D721Med (cell line): Measurements from ENCODE around the gene PDE3B.

Experiments used
- DNase-seq: peaks from one replicate; pipeline ENCODE4 v3.0.0; 2011; ENCODE audit warnings: low spot score; ENCODE audit not compliant: insufficient read length
- FAIRE-seq: peaks from 2 replicates; lab custom pipeline; 2011; peaks lifted over from hg19 to GRCh38; lab: Jason Lieb, UNC
- TF ChIP-seq, protein P1 (sequence below): IDR thresholded peaks from 2 replicates; pipeline ENCODE4 v1.5.1; 2012; ENCODE audit warnings: mild to moderate bottlenecking, control low read depth; ENCODE audit not compliant: insufficient read depth; ENCODE audit errors: missing control alignments

Gene PDE3B

DNA sequence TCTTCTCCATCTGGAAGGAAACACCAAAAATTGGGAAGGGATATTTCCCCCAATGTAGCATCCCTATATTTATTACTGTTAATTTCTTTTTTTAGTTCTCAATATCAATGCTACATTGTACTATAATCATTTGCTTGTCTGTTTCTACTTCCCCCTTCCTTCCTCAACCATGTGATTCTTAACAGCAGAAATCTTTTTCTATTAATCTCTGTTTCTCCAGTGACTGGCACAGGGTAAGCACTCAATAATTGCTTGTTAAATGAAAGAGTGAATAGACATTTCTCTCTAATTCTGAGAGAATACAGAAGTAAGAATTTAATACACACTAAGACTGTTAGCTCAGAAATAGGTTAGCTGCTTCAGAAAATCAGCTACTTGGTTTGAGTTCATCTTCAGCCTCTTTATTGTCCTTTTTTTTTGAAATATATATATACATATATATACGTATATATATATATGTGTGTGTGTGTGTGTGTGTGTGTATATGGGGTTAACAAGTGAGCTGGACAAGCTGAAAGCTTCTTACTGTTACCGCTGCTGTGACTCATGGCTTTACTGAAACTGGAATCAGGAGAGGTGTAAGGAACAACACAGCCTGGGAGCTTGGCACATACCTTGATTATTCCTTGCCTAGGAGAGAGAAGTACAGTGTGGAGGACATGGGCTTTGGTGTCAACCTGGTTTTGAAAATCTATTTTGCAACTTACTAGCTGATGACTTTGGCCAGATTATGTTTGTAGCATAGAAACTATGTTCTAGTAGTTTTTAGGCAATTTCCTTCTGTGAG is 26.2 kb upstream of the PDE3B start:
- DNase-seq (no peak), FAIRE-seq (no peak)
- TF ChIP-seq, protein P1, sequence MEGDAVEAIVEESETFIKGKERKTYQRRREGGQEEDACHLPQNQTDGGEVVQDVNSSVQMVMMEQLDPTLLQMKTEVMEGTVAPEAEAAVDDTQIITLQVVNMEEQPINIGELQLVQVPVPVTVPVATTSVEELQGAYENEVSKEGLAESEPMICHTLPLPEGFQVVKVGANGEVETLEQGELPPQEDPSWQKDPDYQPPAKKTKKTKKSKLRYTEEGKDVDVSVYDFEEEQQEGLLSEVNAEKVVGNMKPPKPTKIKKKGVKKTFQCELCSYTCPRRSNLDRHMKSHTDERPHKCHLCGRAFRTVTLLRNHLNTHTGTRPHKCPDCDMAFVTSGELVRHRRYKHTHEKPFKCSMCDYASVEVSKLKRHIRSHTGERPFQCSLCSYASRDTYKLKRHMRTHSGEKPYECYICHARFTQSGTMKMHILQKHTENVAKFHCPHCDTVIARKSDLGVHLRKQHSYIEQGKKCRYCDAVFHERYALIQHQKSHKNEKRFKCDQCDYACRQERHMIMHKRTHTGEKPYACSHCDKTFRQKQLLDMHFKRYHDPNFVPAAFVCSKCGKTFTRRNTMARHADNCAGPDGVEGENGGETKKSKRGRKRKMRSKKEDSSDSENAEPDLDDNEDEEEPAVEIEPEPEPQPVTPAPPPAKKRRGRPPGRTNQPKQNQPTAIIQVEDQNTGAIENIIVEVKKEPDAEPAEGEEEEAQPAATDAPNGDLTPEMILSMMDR: no peak

DNA sequence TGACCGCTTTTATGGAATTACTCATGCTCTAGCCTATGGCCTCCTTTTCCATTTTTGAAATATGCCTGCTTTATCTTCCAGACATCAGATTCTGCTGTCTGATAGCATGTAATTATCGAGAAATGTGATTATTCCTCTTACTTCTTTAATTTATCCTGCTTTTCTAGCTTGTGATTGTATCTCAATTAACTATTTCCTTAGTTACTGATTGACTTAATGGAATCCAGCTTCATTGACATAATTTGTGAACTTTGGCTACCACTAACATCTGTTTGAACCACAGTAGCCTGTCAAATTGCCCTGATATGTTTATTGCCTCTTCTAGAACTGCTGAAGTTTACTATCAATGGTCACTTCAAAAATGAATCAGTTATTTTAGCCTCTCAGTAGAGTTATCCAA is 25.5 kb upstream of the PDE3B start:
- TF ChIP-seq, protein P1: no peak
- no peak for DNase-seq
- no peak for FAIRE-seq

DNA sequence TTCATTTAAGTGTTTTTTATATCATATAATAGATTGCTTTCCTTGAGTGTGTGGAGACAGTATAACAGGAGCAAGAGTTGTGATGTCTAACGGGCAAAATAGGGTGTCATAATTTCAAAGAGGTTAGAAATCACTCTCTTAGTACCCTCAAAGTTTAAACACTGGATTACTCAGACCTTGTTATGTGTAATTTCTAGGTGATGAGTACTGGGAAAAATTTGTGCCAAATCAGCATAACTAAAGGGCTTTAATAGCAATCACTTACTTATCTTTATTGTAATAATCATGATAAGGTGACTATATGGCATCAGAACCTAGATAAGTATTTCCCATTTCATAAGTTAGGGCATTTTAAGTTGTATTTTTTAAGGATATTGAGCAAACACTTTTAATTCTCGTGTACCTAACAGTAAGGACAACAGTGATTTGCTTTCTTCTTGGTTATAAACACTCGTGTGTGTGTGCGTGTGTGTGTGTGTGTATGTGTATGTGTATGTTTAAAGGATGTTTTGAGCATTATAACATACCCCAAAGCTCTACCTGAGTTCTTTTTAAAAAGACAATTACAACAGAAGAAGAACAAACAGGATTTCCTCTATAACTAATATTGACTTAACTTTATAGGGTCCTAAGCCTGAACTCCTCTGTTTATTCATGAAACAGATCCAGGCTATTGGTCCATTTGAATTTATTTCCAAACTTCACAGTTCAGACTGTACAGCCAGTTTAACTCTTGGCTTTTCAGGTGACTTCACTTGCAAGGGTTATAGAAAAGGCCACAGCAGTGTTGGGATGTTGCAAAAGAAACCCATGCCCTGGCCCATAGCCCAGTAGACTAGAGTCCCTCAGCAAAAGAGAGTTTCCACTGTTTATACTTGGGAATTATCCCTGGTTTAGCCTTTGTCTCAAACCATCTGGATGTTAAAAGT is 23.7 kb upstream of the PDE3B start:
- TF ChIP-seq, protein P1: no peak
- FAIRE-seq (no peak), DNase-seq (no peak)

DNA sequence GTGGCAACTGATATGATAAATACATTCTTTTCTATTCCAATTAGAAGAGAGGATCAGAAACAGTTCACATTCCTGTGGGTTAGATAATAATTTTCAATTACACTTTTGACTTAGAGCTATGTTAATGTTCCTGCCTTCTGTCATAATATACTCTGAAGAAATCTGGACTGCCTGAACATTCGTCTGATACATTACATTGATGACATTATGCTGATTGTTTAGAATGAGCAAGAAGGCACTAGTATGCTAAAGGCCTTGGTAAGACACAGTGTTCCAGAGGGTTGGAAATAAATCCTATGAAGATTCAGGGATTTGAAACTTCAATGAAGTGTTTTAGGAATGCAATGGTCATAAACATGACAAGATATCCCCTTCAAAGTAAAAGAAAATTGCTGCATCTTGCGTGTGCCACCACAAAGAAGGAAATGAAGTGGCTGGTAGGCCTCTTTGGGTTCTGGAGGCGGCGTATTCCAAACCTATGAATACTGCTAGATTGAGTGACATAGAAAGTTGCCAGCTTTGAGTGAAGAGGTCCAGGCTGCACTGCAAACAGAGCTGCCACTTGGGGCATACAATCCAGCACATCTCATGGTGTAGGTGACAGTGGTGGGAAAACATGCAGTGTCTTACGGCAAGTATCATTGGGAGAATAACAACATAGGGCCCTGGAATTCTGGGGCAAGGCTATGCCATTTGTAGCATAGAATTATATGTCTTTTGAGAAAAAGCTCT is 21.2 kb upstream of the PDE3B start:
- FAIRE-seq: no peak
- no peak for DNase-seq
- TF ChIP-seq, protein P1: no peak

DNA sequence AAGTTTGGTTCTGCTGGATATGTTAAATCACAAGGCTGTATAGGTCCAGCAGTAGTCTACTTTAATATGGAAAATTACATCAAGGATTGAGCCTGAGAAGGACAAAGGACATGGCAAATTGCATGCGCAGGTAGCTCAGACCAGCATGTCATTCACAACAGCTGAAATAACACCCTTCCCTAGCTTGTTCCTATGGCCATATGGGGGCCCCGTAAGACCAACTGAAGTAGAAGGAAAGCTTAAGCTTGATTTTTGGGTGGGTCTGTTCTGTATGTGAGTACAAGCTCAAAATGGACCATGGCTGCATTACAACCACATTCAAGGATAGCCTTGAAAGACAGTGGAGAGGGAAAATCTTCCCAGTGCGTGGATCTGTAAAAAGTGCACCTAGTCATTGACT is 20.6 kb upstream of the PDE3B start:
- no peak for DNase-seq
- FAIRE-seq: no peak
- TF ChIP-seq, protein P1: no peak

DNA sequence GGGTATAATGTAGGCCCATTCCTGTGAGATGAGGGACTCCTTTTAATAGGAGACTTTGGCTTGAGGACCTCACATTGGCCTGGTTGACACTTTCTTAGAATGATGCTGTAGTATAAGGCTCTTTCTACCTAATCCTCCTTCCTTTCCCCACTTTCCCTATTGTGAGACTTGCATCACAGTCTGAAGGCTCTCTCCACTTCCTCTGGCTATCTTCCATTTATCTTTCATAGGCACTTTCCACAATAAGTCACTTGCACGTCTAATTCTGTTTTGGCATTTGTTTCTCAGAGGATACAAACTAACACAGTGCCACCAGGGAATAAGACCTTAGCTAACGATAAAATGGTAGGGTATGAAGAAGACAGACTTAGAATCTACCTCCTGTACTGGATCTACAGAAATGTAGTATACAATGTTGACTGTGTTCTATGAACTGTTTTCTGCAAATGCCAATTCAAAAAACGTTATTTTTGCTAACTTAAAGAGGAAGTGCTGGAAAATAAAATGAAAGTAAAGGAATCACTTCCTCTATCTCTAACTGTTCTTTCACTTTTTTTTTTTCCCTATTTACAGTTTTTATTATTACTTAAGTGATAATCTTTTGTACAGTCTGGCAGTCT is 17.9 kb upstream of the PDE3B start:
- FAIRE-seq (no peak), DNase-seq (no peak)
- TF ChIP-seq, protein P1: no peak
